ENCODE results near the gene DTNBP1.

DTNBP1 gene

GRCh38 chr6:15473741-15474161 lies 189.1 kb downstream of the DTNBP1 start:
- DNase-seq, result no peak

- no peak for DNase-seq
Observed at GRCh38 chr6:15473174-15473573, 189.7 kb downstream of the DTNBP1 start.

Measured in AML-193 (cell line).